Measurements from ENCODE around the gene ENDOV. TPM values are rescaled to one million over a fixed set of nuclear protein-coding genes. Genes with fewer than 3 reads are reported as not detected.
A peak's percentile ranks its signal among the peaks of the same experiment; 100 is the strongest.

Gene ENDOV
- total RNA-seq, 1 experiment from 2014 or later: 33.2 TPM

- DNase-seq: no peak
- Mint-ChIP-seq H3K27ac (ENCODE audit: unreplicated experiment) (no peak overlapping the region), H3K4me1 (ENCODE audit: low read depth, unreplicated experiment) (no peaks in the 10 kb centered on the region), H3K4me3 (ENCODE audit: low read depth, unreplicated experiment) (no peak overlapping the region), H3K27me3 (ENCODE audit: unreplicated experiment) (no peaks in the 10 kb centered on the region), H3K9me3 (ENCODE audit: low read depth, unreplicated experiment) (no peaks in the 10 kb centered on the region), H3K36me3 (ENCODE audit: insufficient read depth, unreplicated experiment) (peaks cover 13% of the 10 kb centered on the region)
- TF ChIP-seq CTCF (IDR thresholded peaks at IDR 0.05; ENCODE audit: unreplicated experiment): no peak
- CTCF ChIA-PET: no interaction called here
- no TSS peak for BruUV-seq (replicated peaks)
- intact Hi-C loops (cut with micrococcal nuclease; ENCODE audit: unreplicated experiment): no loop called here
These were observed 19.1 kb downstream of the ENDOV start for GRCh38 chr17:80433916-80434666.

- H3K4me3 Mint-ChIP-seq (ENCODE audit: low read depth, unreplicated experiment): no peak overlapping the region
- no peak for DNase-seq
- CTCF ChIA-PET: interaction anchor here (0.6 kb wide), 1 partner anchor 60 kb away, joined by 4 read pairs; no protein-coding TSS in a partner anchor
- H3K9me3 Mint-ChIP-seq (ENCODE audit: low read depth, unreplicated experiment): no peaks in the 10 kb centered on the region
- no peaks in the 10 kb centered on the region for H3K4me1 Mint-ChIP-seq (ENCODE audit: low read depth, unreplicated experiment)
- no peak overlapping the region for H3K27ac Mint-ChIP-seq (ENCODE audit: unreplicated experiment)
- no peak for TF ChIP-seq CTCF (IDR thresholded peaks at IDR 0.05; ENCODE audit: unreplicated experiment)
- H3K36me3 Mint-ChIP-seq (ENCODE audit: insufficient read depth, unreplicated experiment): peaks cover 8% of the 10 kb centered on the region
- intact Hi-C loops (cut with micrococcal nuclease; ENCODE audit: unreplicated experiment): no loop called here
- BruUV-seq (replicated peaks): no TSS peak
- H3K27me3 Mint-ChIP-seq (ENCODE audit: unreplicated experiment): no peaks in the 10 kb centered on the region
These were observed 22.6 kb downstream of the ENDOV start for GRCh38 chr17:80437532-80437931.

- H3K27ac Mint-ChIP-seq (ENCODE audit: unreplicated experiment): no peak overlapping the region
- H3K4me3 Mint-ChIP-seq (ENCODE audit: low read depth, unreplicated experiment): no peak overlapping the region
- intact Hi-C loops (cut with micrococcal nuclease; ENCODE audit: unreplicated experiment): no loop called here
- H3K36me3 Mint-ChIP-seq (ENCODE audit: insufficient read depth, unreplicated experiment): peaks cover 8% of the 10 kb centered on the region
- H3K4me1 Mint-ChIP-seq (ENCODE audit: low read depth, unreplicated experiment): no peaks in the 10 kb centered on the region
- H3K9me3 Mint-ChIP-seq (ENCODE audit: low read depth, unreplicated experiment): no peaks in the 10 kb centered on the region
- no peak for DNase-seq
- CTCF ChIA-PET: interaction anchor here (0.6 kb wide), 1 partner anchor 9 kb away, joined by 7 read pairs; no protein-coding TSS in a partner anchor
- peaks cover 8% of the 10 kb centered on the region for H3K27me3 Mint-ChIP-seq (ENCODE audit: unreplicated experiment)
- TF ChIP-seq CTCF (IDR thresholded peaks at IDR 0.05; ENCODE audit: unreplicated experiment): no peak
- no TSS peak for BruUV-seq (replicated peaks)
These were observed 23.8 kb downstream of the ENDOV start for GRCh38 chr17:80438806-80439205.

GRCh38 chr17:80439499-80439898, 24.5 kb downstream of the ENDOV start:
- no peaks in the 10 kb centered on the region for H3K9me3 Mint-ChIP-seq (ENCODE audit: low read depth, unreplicated experiment)
- no peaks in the 10 kb centered on the region for H3K4me1 Mint-ChIP-seq (ENCODE audit: low read depth, unreplicated experiment)
- TF ChIP-seq CTCF (IDR thresholded peaks at IDR 0.05; ENCODE audit: unreplicated experiment): no peak
- CTCF ChIA-PET: interaction anchor here (0.6 kb wide), 1 partner anchor 9 kb away, joined by 7 read pairs; no protein-coding TSS in a partner anchor
- H3K27me3 Mint-ChIP-seq (ENCODE audit: unreplicated experiment): peaks cover 8% of the 10 kb centered on the region
- peak overlapping the region; percentile 45 for H3K27ac Mint-ChIP-seq (ENCODE audit: unreplicated experiment)
- no peak overlapping the region for H3K4me3 Mint-ChIP-seq (ENCODE audit: low read depth, unreplicated experiment)
- intact Hi-C loops (cut with micrococcal nuclease; ENCODE audit: unreplicated experiment): no loop called here
- DNase-seq: no peak
- H3K36me3 Mint-ChIP-seq (ENCODE audit: insufficient read depth, unreplicated experiment): peaks cover 8% of the 10 kb centered on the region
- BruUV-seq (replicated peaks): no TSS peak
